GM19468 (cell line): ENCODE results near the gene RTN1.

Experiments
- ATAC-seq: cut with Tn5 transposase; IDR thresholded peaks from one replicate; pipeline ENCODE4 v1.9.1; 2021; ENCODE audit warnings: mild to moderate bottlenecking, moderate library complexity, moderate number of reproducible peaks; ENCODE audit not compliant: unreplicated experiment; ENCODE audit errors: extremely low read depth

RTN1 gene

GRCh38 chr14:59857328-59857727, 13.2 kb downstream of the RTN1 start:
- ATAC-seq = no peak

DNA sequence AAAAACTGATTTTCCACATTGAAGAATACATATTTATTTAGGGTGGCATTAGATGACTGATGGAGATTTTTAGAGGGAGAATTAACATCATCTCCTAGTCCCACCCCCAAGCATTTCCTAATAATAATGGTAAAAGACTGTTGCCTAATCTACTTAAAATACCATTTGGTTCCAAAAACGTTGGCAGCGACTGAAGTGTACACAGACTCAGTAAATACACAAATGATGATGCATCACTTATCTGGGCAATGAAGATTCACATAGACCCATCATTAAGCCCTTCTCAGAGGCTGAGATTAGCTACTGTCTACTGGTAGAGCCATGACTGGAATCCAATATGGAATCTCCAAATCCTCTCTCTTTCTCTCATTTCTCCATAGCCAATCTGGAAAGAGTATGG, 18.2 kb downstream of the RTN1 start:
- no peak for ATAC-seq

DNA sequence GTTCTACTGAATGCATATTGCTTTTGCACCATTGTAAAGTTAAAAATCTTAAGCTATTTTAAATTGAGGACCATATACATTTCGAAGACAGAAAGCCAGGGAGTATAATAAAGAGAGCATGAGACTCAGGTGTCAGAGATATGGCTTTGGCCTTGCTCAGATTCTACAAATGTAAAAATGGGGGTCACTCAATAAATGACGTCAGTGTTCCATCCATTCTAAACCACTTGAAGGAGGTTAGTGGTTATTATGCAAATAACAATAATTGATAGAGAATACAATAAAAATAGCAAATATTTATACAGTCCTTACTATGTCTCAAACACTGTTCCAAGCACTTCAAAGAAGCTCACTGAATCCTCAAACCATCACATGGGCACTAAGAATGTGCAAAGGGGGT, 20.1 kb downstream of the RTN1 start:
- ATAC-seq = no peak

DNA sequence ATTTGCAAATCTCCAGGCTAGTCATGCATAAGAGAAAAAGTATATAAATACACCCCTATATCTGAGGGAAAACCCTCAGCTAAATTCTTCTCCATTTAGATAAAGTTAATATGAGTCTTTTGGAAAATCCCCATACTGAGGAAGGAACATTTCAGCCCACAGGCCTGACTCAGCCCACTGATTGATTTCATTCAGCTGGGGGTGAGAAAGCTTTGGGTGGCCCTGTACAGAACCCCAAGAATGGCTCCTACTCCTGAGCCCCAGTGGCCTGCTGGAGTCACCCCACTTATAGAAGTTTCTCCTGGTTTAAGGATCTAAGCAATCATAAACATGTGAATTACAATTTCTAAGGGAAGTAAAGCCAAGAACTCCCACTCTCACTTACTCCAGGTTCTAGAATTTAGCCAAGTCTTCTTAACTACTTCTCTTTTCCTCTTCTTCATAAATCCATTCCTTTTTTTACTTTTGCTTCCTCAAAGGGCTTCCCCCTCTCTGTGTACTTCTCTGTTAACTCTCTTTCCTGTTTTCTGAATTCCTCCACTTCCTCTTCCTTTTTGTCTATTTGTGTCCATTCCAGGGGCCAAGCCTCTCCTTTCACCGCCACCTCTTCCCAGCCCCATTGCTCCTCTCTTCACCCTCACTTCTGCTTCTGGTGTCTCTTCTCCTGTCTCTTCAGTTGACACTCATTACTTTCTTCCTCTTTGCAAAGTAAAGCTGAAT, 21.0 kb downstream of the RTN1 start:
- ATAC-seq = no peak

DNA sequence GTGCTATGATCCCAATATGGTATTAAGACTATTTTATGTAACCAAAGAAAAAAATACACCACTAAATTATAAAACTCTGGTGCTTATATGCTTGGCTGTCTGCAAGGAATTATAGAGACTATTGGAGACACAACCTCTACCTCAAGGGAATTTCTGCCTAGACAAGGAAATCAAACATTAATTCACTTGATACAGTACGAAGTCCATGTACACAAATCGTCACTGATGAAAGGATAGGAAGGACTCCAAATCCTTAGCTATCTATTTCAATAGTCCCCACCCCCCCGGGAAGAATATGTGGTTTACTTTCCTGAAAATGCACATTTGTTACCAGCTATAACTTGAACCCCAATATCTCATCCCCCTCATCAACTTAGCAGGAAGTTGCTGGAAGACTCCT, 21.9 kb downstream of the RTN1 start:
- no peak for ATAC-seq

GRCh38 chr14:59847711-59848110, 22.9 kb downstream of the RTN1 start:
- no peak for ATAC-seq

DNA sequence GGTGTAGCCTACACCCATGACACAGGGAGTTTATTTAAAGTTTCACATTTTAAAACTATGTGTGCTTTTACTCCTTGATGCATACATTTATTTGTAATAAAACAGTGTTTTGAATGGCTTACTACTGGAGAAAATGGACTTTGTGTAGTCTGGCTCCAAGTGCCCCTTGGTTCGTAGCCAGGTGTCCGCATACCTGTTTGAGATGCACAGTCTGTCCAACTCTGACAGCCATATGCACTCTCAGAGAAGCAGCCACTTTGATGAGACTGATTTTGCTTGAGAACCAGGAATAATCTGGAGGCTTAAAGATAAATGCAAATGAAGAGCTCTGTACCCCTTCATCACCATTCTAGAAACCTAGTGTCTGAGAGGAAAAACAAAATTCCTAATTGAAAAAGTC, 24.0 kb downstream of the RTN1 start:
- ATAC-seq = no peak

DNA sequence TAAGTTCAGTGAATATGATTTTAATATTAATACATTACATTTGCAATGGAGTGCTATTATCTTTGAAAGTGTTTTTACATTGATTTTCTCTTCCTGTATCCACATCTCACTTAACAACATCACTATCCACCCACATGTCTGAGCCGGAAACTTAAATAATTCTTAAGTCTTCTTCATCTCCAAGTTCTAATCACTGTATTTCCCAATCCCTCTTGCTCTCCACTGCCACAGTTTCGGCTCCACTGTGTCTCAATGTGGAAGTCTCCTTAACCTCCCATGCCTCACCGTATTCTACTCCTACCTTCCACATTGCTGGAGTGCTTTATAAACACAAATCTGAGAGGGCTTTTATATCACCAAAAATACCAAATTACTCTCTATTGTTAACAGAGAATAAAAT, 25.3 kb downstream of the RTN1 start:
- no peak for ATAC-seq

GRCh38 chr14:59844186-59844812, 26.3 kb downstream of the RTN1 start:
- ATAC-seq = no peak

GRCh38 chr14:59836116-59836515, 34.5 kb downstream of the RTN1 start:
- ATAC-seq = no peak

DNA sequence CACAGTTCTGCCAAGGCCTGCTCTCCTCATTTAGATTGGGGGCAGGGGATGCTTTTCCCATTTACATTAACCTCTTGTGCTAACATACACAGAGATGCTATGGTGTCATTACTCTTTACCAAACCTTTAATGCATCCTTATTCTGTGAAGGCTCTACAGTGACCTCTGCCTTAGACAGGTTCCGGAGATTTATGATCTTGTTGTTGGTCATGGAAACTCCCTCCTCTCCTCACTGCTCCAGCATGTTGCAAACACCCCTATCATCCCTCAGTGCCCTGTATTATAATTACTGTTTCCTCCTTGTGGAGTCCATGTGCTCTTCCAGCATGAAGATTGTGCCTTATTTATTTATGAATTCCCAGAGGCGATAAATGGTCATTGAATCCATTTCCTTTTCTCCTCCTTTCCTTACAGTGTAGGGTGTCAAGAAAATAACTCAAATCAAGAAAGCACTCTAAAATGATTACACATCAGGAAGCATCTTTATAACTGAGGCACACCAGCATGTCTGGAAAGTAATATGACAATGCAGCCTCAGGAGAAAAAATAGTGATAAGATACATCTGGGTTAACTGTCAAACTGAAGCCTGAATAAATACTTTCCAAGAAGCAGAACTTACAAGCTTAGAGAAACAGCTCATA, 37.8 kb downstream of the RTN1 start:
- ATAC-seq = no peak

- ATAC-seq = no peak
Measured at GRCh38 chr14:59831121-59831730, 39.4 kb downstream of the RTN1 start.

DNA sequence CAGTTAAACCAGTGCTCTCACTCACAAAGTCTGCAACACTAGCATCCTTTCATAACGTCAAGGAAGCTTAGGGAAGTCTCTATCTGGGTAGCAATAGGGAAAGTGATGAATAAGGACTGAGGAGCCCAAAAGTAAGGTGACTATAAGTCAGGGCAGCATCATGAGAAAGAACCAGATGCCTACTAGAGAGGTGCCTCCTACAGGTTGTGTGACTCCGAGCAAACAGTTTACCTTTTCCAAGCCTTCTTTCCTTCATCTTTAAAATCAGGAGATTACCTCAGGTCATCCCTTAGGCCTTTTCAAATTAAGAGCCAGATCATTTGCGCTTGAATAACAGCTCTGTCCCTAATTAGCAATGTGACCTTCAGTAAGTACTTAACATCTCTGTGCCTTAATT, 40.2 kb downstream of the RTN1 start:
- ATAC-seq = no peak

GRCh38 chr14:59829469-59830337, 40.9 kb downstream of the RTN1 start:
- ATAC-seq = no peak

- ATAC-seq = no peak
Measured at GRCh38 chr14:59828276-59828675, 42.3 kb downstream of the RTN1 start.

DNA sequence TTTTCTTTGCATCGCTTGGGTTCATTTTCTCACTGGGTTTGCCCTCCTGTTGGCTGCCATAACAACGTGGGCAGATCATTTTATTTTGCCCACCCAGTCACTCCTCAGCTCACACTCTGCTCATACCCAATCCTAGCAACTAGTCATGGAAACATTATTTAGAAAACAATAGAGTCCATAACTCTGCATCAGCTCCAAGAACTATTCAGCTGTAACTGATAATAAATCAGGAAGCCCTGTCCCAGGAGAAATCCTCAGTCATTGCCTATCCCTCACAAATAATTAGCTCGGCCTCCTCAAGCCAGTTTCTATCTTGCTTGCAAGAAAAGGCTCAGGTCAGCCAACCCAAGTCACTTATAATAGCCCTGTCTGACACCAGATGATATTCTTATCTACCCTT, 43.2 kb downstream of the RTN1 start:
- ATAC-seq = no peak

DNA sequence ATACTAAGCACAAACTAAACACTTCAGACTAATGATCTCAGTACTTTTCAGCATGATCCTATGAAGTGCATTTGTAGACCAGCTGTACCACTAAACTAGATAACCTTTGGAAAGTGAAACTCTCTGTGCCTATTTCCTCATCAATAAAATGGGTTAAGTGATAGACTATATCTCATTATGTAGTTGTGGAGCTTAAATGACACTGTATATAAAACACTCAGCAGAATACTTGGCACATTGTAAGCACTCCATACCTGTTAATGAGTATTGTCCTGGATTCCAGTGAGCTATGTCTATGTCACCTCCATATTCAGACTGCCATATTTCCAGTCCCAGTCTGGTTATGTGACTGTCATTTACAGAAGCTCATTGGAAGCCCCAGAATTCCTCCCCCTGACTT, 44.4 kb downstream of the RTN1 start:
- no peak for ATAC-seq

GRCh38 chr14:59823179-59823578, 47.4 kb downstream of the RTN1 start:
- ATAC-seq = peak; percentile 26

DNA sequence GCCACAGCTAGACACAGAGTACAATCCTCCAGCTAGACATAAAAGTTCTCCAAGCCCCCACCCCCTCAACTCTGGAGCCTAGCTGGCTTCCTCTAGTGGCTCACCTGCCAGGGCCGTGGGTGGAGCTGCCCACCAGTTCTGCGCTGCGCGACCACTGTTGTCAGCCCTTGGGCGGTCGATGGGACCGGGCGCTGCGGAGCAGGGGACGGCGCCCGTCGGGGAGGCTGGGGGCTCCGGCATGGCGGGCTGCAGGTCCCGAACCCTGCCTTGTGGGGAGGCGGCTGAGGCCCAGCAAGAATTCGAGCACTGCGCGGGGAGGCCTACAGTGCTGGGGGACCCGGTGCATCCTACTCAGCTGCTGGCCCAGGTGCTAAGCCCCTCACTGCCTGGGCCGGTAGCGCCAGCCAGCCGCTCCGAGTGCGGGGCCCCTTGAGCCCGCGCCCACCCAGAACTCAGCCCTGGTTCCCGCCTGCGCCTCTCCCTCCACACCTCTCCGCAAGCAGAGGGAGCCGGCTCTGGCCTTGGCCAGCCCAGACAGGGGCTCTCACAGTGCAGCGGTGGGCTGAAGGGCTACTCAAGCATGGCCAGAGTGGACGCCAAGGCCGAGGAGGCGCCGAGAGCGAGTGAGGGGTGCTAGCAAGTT, 51.0 kb downstream of the RTN1 start:
- ATAC-seq = no peak

DNA sequence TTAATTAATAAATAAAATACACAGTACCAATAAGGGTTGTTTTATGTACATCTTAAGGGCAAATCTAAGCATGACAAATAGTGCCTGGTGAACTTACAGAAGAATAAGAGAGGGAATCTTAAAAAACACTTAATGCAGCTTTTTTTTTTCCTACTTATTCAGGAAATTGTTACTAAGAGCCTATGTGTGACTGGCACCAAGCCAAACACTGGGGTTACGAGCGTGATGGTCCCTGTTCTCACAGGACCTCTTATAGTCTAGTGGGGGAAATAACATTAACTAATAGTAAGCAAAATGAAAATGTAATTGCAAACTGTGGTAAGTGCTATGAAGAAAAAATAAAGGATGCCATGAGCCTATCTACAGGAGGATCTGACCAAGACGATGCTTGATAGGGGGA, 53.6 kb downstream of the RTN1 start:
- no peak for ATAC-seq
